IMR-90 (cell line): Measurements from ENCODE around the gene PRL.

Experiments used
- CEBPB ChIP-seq: IDR thresholded peaks from 2 replicates; pipeline ENCODE4 v1.6.1; 2012; ENCODE audit warnings: low read depth, low read length, improper control_type of control experiment
- CHD1 ChIP-seq: IDR thresholded peaks from 2 replicates; pipeline ENCODE4 v1.6.1; 2012; ENCODE audit warnings: low read depth, low read length, improper control_type of control experiment
- MAFK ChIP-seq: IDR thresholded peaks from 2 replicates; pipeline ENCODE4 v1.6.1; 2012; ENCODE audit warnings: low read depth, low read length, improper control_type of control experiment
- MAZ ChIP-seq: IDR thresholded peaks from 2 replicates; pipeline ENCODE4 v1.6.1; 2012; ENCODE audit warnings: low read depth, mild to moderate bottlenecking, low read length, improper control_type of control experiment, moderate library complexity, borderline replicate concordance
- POLR2A ChIP-seq: IDR thresholded peaks from 2 replicates; pipeline ENCODE4 v1.6.1; 2012; ENCODE audit warnings: mild to moderate bottlenecking, low read depth, low read length
- RAD21 ChIP-seq: IDR thresholded peaks from 2 replicates; pipeline ENCODE4 v1.6.1; 2012; ENCODE audit warnings: low read length, improper control_type of control experiment
- RCOR1 ChIP-seq: IDR thresholded peaks from 2 replicates; pipeline ENCODE4 v1.6.1; 2012; ENCODE audit warnings: mild to moderate bottlenecking, low read length, improper control_type of control experiment; ENCODE audit not compliant: insufficient replicate concordance
- RFX5 ChIP-seq: IDR thresholded peaks from 2 replicates; pipeline ENCODE4 v1.8.0; 2012; ENCODE audit warnings: low read depth, mild to moderate bottlenecking, low read length, moderate library complexity
- SMC3 ChIP-seq: fragments of 150-350 bp; IDR thresholded peaks from 2 replicates; pipeline ENCODE4 v1.6.1; 2016; ENCODE audit warnings: low read depth, mild to moderate bottlenecking, antibody characterized with exemption, low read length, moderate library complexity
- TF ChIP-seq, protein P1 (sequence below): conservative IDR thresholded peaks from 2 replicates; pipeline ENCODE4 v1.5.1; 2012; ENCODE audit warnings: mild to moderate bottlenecking, low read depth, low read length, improper control_type of control experiment

- TF ChIP-seq RAD21 = no peak
- TF ChIP-seq, protein P1, sequence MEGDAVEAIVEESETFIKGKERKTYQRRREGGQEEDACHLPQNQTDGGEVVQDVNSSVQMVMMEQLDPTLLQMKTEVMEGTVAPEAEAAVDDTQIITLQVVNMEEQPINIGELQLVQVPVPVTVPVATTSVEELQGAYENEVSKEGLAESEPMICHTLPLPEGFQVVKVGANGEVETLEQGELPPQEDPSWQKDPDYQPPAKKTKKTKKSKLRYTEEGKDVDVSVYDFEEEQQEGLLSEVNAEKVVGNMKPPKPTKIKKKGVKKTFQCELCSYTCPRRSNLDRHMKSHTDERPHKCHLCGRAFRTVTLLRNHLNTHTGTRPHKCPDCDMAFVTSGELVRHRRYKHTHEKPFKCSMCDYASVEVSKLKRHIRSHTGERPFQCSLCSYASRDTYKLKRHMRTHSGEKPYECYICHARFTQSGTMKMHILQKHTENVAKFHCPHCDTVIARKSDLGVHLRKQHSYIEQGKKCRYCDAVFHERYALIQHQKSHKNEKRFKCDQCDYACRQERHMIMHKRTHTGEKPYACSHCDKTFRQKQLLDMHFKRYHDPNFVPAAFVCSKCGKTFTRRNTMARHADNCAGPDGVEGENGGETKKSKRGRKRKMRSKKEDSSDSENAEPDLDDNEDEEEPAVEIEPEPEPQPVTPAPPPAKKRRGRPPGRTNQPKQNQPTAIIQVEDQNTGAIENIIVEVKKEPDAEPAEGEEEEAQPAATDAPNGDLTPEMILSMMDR = no peak
- TF ChIP-seq POLR2A = no peak
- TF ChIP-seq RFX5 = no peak
- TF ChIP-seq CEBPB = no peak
- no peak for TF ChIP-seq MAZ
- no peak for TF ChIP-seq MAFK
- TF ChIP-seq RCOR1 = no peak
- no peak for TF ChIP-seq CHD1
- TF ChIP-seq SMC3 = no peak
Measured at GRCh38 chr6:22313796-22314195, 17.0 kb upstream of the PRL start.
